Measurements from ENCODE around the gene ATG14. TPM values are rescaled to one million over a fixed set of nuclear protein-coding genes. Genes with fewer than 3 reads are reported as not detected.
"Not testable (repeated sequence)": the region's sequence is repeated elsewhere in the genome, so short reads cannot be mapped to it uniquely, and the experiment has no call there.

ATG14 gene, protein sequence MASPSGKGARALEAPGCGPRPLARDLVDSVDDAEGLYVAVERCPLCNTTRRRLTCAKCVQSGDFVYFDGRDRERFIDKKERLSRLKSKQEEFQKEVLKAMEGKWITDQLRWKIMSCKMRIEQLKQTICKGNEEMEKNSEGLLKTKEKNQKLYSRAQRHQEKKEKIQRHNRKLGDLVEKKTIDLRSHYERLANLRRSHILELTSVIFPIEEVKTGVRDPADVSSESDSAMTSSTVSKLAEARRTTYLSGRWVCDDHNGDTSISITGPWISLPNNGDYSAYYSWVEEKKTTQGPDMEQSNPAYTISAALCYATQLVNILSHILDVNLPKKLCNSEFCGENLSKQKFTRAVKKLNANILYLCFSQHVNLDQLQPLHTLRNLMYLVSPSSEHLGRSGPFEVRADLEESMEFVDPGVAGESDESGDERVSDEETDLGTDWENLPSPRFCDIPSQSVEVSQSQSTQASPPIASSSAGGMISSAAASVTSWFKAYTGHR
- total RNA-seq, result 15.7 and 17.4 TPM in 2 replicates

- peak; percentile 89 for DNase-seq
Observed at GRCh38 chr14:55411426-55412389, at the start of gene ATG14. Gene ATG14, minus strand, starts transcription at chr14:55411830. Its CDS starts 8 bp downstream, at chr14:55411822.

- DNase-seq, result peak; percentile 67
Observed at GRCh38 chr14:55458800-55459515, 47.3 kb upstream of the ATG14 start.

DNA sequence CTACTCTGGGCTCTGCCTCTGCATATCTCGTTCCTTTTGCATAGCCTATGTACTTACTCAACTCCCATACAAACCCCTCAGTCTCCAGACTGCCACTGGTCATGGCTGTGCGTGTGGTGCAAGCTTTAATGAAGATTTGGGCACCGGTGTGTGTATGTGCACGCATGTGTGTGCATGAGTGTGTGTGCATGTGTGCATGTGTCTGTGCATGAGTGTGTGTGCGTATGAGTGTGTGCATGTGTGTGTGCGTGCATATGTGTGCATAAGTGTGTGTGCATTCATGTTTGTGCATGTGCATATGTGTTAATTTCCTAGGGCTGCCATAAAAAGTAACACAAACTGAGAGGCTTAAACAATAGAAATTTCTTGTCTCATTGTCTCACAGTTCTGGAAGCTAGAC lies 45.9 kb upstream of the ATG14 start:
- no peak for DNase-seq

DNA sequence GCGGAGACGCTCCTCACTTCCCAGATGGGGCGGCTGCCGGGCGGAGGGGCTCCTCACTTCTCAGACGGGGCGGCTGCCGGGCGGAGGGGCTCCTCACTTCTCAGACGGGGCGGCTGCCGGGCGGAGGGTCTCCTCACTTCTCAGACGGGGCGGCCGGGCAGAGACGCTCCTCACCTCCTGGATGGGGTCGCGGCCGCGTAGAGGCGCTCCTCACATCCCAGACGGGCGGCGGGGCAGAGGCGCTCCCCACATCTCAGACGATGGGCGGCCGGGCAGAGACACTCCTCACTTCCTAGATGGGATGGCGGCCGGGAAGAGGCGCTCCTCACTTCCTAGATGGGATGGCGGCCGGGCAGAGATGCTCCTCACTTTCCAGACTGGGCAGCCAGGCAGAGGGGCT lies 44.8 kb upstream of the ATG14 start:
- DNase-seq, result not testable (repeated sequence)

GRCh38 chr14:55454264-55455002 lies 42.8 kb upstream of the ATG14 start:
- peak; percentile 93 for DNase-seq

DNA sequence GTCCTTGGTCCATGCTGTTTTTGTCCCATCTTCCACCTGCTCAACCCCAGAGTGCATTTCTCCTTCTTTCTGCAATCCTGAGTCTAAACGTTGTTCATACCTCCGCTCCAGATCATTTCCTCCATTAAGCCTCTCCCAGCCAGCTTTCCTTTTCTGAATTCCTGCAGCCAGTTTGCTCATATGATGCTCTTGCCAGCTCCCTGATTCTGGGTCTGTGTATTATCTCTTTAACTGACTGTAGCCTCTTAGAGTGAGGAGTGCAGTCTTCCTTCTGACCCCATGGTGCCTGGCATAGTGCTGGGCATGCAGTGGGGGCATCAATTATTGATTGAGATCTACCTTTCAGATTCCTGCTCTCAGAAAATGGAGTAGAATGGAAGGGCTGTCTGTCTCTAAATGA lies 40.3 kb upstream of the ATG14 start:
- DNase-seq, result peak; percentile 32

DNA sequence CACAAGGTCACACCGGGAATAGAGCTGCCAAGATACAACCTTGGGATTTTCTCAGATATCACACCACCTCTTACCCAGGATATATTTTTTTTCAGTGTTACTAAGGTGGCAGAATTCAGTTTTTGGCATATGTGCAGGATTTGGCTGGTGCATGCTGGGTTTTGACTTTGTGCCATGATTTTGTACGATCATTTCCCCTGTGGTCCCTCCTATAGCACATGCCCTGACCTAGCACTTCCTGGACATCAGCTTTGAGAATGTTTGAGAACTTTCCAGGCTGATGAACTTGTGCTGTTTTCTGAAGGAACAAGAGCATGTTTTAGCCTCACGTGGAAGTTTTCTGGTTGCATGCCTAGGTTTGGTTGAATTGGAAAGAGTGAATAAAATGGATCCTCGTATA lies 39.8 kb upstream of the ATG14 start:
- DNase-seq, result peak; percentile 86

DNA sequence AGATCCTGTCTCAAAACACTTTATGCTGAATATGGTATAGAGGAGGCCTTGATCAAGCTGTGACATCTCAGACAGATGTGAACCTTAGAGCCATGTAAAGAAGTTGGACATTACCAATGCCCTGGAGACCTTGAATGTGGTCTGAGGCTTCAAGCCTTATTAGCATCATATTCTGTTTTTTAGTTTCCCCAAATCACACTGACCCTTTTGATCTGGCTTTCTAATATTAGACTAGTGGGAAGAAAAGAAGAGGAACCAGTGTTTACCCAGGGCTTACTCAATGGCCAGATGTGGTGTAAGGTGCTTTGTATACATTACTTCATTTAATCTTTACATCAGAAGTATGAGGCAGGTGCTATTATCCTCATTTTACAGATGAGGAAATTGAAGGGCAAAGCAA lies 39.4 kb upstream of the ATG14 start:
- no peak for DNase-seq

DNA sequence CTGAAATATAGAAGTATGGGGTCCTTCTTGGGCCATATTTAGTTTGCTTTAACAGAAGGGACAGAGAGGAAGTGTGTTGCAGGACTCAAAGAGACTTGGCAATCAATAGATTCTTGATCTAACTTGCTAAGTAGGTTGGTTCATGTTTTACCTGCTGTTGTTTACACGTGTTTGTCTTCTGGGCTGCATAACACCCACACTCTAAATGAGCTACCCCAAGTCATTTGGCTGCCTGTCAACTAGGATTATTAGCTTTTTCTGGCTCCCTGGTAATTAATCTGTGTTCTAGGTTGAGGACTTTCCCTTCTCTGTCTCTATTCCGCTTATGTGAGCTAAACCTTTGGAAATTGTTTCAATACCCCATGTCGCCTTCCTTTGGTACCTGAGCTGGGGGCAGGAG lies 38.9 kb upstream of the ATG14 start:
- DNase-seq, result no peak

- no peak for DNase-seq
Observed at GRCh38 chr14:55450124-55450523, 38.5 kb upstream of the ATG14 start.

DNA sequence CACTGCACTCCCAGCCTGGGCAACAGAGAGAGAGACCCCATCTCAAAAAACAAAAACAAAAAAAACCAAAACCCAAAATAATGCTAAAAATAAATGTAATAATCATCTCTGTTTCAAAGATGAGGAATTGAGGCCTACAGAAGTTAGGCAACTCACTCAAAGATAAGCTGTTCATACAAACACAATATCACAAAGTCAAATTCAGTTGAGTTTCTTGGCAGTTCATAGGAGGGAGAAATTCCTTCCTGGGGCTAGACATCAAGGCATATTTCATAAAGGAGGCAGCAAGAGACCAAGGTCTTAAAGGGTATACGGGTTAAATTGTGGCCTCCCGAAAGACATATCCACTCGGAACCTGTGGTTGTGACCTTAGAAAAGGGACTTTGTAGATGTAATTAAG lies 37.5 kb upstream of the ATG14 start:
- no peak for DNase-seq

DNA sequence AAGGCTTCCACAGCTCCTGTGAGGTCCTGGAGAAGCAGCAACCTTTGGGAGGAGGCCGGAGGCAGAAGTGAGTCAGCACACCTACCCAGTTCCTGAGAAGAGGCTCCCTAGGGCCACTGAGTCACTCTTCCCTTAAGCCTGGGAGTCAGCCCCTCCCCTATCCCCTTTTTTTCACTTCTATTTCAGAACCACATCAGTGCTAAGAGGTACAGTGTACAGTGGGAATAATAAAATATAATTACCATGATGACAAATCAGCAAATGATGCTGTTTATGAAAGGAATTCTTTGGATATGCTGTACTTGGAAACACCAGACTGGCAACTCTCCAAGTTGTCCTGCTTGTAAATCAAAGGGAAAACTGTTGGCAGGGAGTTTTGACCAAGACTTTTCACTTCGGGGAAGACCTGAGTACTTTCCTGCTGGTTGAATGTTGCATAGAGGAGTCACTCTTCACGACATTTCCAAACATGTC lies 36.5 kb upstream of the ATG14 start:
- DNase-seq, result peak; percentile 99

GRCh38 chr14:55446833-55447232 lies 35.2 kb upstream of the ATG14 start:
- peak; percentile 69 for DNase-seq

DNA sequence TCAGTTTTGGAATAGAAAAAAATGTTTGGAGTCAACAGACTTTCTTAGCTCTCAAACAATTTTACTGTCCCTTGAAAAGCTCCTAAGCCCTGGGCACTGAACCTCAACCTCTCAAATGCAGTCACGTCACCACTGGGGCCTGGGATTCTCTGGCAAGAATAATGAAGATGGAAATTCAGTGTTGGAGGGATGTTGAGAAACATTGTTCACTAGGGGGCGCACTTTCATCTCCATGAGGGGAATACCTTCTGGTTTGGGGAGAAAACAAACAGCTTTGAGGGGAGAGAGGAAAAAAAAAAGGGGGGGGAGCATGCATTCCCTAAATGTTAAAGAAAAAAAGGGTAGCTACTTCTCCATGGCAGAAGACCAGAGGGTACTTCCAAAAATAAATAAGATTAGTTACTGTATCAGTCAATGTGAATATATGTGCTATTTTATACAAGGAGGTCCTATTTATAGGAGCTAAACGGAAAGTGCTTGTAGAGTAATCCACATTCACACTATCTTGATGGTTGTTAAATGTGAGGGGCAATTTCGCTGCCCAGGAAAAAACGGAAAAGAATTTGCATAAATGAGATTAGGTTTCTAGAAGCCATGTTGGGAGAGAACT lies 34.6 kb upstream of the ATG14 start:
- DNase-seq, result peak; percentile 89

GRCh38 chr14:55441286-55441685 lies 29.7 kb upstream of the ATG14 start:
- no peak for DNase-seq

DNA sequence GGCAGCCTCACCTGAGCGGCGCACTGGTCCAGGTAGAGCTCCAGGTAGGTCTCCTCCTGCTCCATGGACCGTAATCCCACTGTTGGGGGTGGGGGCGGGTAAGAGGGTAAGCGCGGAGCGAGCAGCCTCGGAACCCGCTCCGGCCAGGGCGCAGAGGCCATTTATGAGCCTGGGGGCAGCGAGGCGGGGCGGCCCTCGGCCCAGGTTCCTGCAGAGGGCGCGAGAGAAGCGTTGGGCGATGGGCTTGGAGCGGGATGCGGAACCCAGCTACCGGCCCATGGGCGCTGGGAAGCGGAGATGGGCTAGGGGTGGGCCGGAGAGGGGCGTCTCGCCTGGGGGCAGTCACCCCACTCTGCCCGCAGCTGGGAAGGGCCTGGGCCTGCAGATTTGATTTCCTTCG lies 28.8 kb upstream of the ATG14 start, which contains the start of gene TBPL2:
Gene TBPL2 (minus strand): TSS at position 232 of the 400 bp plus-strand sequence. CDS start 167 bp downstream, at position 65.
- peak; percentile 49 for DNase-seq

GRCh38 chr14:55438066-55438683 lies 26.5 kb upstream of the ATG14 start:
- DNase-seq, result peak; percentile 82

DNA sequence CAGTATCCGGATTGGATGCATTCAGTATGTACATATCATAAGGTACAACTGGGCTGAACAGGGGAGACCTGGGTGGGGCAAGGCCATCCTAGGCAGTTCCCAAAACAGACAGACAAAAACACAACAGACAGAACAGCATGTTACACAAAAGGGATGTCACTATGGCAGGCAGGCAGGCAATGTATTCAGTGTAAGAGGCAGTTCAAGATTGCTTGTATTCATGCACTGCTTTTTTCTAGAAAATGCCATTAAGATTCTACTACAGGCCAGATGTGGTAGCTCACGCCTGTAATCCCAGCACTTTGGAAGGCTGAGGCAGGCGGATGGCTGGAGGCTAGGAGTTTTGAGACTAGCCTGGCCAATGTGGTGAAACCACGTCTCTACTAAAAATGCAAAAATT lies 25.3 kb upstream of the ATG14 start:
- no peak for DNase-seq

DNA sequence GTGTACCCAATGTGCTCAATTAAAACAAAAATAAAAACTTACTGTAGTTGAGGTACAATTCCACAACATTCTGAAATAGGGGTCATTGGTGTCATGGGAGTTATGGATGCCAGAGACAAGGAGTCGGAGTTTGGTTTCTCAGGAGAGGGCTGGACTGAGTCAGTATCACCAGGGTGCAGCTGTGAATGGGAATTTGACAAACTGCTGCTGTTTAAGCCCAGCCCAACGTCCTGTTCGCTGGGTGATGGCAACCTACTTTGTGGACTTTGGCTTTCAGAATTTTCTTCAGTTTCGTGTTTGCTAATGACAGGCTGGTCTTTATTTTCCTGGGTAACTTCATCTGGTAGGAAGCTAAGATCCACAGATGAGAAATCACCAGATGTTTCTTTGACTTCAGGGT lies 24.9 kb upstream of the ATG14 start:
- no peak for DNase-seq

DNA sequence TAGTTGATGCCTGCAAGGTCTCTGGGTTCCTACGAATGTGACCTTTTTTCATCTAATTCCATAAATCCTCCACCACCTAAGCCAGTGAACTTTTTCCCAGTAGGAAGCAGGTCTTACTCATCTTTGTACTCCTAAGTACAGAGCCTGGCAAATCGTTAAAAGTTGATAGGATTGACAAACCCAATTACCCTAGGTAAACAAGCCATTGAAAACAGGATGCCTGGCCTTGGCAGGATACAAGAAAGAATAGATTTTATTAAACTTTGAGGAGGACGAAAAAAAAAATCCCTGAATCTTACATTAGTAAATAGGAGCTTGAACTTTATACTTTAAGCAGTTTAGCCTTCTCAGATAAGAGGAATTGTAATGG lies 23.2 kb upstream of the ATG14 start:
- no peak for DNase-seq

Data from dermis blood vessel endothelial cell (primary cell).